ENCODE measurements around the gene UBE2H. TPM values are rescaled to one million over a fixed set of nuclear protein-coding genes. Genes with fewer than 3 reads are reported as not detected.
"Not testable (repeated sequence)": the region's sequence is repeated elsewhere in the genome, so short reads cannot be mapped to it uniquely, and the experiment has no call there.

The UBE2H gene
- total and polyA plus RNA-seq, 8 donors: 58.7 to 121 (median 82.8) TPM

DNA sequence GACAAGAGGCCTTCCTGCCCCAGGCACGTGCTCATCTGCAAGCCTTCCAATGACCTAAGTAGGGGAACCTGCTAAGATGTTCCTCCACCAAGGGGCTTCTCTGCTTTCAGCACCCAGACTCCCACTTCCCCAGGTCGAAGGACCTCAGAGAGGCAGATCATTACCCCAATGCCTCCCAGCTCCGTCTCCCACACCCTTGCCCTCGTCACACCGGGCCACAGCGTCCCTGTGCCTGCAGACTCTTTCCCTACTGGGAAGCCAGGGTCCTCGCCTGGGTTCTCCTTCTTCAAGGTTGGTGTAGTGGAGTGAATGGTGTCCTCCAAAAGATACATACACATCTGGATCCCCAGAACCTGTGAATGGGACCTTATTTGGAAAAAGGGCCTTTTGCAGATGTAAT is 151.9 kb downstream of the UBE2H start:
- Histone ChIP-seq H3K9me3 (no peaks in the 10 kb centered on the region), H3K27me3 (peaks cover 0 to 7% of the 10 kb centered on the region in 2 donors), H3K27ac (no peak overlapping the region), H3K36me3 (no peaks in the 10 kb centered on the region), H3K4me1 (no peaks in the 10 kb centered on the region), H3K4me3 (no peak overlapping the region)
- ATAC-seq (no peak), DNase-seq (no peak)
- intact Hi-C loops (cut with DNase I): no loop called here
- TF ChIP-seq, protein P1, sequence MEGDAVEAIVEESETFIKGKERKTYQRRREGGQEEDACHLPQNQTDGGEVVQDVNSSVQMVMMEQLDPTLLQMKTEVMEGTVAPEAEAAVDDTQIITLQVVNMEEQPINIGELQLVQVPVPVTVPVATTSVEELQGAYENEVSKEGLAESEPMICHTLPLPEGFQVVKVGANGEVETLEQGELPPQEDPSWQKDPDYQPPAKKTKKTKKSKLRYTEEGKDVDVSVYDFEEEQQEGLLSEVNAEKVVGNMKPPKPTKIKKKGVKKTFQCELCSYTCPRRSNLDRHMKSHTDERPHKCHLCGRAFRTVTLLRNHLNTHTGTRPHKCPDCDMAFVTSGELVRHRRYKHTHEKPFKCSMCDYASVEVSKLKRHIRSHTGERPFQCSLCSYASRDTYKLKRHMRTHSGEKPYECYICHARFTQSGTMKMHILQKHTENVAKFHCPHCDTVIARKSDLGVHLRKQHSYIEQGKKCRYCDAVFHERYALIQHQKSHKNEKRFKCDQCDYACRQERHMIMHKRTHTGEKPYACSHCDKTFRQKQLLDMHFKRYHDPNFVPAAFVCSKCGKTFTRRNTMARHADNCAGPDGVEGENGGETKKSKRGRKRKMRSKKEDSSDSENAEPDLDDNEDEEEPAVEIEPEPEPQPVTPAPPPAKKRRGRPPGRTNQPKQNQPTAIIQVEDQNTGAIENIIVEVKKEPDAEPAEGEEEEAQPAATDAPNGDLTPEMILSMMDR (IDR thresholded peaks at IDR 0.05): no peak

DNA sequence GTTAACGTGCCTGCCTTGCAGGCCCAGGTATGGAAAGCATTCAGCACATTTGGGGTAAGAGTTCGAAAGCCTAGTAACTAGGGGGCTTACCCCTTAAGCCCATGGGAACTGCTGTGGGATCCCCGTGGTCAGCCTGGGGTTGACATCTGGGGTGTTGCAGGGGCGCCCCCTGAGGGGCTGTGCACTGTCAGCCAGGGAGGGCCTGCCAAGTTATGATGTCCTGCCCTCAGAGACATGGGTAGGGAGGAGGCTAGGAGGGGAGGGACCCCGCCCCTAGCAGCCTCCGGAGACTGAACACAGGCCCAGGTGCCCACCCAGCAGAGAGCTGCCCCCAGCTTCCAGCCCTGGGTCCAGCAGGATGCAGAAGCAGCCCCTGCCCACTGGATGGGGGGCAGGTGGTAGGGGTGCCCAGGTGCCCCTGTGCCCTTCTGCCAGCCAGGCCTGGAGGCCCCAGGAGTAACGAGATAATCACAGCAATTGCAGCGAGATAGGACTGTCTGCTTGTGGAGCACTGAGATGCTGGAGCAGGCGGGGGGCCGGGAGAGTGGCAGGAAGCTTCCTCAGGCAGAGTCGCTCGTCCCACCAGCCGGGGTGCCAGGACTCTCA is 153.3 kb downstream of the UBE2H start:
- intact Hi-C loops (cut with DNase I): no loop called here
- H3K27me3 ChIP-seq: peaks cover 0 to 7% of the 10 kb centered on the region in 2 donors
- H3K36me3 ChIP-seq: no peaks in the 10 kb centered on the region
- no peak overlapping the region for H3K27ac ChIP-seq
- H3K4me3 ChIP-seq: no peak overlapping the region
- no peaks in the 10 kb centered on the region for H3K4me1 ChIP-seq
- ATAC-seq (no peak), DNase-seq (no peak)
- TF ChIP-seq, protein P1 (IDR thresholded peaks at IDR 0.05): no peak
- no peaks in the 10 kb centered on the region for H3K9me3 ChIP-seq

DNA sequence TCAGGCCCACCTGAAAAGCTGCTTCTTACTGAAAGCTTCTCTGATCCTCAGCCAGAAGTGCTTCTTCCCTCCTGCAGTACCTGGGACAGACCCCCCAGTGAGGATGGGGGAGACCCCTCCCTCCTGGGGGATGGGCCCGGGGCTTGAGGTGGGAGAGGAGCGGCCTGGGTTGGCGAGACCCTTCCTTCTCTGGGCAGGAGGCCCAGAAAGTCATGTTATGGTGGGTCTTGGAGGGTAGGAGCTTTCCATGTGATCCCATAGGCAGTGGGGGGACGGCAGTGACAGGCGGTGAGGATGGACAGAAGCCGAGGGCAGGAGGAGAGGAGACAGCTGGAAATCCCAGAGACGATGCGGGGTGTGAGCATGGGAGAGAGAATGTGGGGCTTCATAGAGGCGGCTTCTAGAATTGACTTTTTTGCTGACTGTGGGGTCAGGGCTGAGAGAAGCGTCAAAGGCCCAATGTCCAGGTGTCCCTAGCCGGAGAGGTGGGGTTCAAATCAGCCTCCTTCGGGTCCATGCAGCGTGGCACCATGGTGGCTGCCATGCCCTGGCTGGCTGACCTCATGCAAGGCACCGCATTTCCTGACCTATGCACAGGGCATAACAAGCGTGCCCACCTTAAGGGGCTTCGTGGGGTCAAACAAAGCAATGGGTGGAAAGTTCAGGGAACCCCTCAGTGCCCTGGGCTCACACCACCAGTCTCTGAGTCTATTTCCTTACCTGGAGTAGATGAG is 154.0 kb downstream of the UBE2H start:
- no peaks in the 10 kb centered on the region for H3K36me3 ChIP-seq
- DNase-seq: no peak
- TF ChIP-seq, protein P1 (IDR thresholded peaks at IDR 0.05): no peak
- no peaks in the 10 kb centered on the region for H3K4me1 ChIP-seq
- no peak for ATAC-seq
- H3K27ac ChIP-seq: no peak overlapping the region
- H3K4me3 ChIP-seq: no peak overlapping the region
- no peaks in the 10 kb centered on the region for H3K9me3 ChIP-seq
- peaks cover 0 to 8% of the 10 kb centered on the region in 2 donors for H3K27me3 ChIP-seq
- intact Hi-C loops (cut with DNase I): no loop called here

DNA sequence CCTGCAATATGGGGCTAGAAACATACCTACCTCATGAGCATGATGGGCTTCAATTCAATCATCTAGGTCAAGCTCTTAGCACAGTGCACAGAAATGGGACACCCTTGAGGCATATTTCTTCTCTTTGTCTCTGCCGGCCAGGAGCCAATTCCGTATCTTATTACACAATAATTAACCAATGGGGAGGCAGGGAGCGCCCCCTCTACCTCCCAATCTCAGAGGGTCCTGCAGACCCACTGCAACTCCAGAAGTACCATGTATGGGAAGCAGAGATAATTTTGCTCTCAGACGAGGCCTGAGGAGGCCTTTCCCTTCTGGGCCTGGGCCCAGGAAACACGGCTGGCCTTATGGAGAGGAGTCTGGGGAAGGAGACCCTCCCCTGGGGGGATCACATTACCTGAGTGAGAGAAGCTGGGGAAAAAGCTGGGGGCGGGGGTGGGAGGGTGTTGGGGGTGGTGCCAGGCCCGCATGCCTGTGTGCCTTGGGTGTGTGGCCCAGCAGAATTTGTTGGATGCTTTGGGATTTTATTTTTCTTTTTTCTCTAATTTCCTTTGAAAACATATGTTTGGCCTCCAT is 155.5 kb downstream of the UBE2H start:
- peaks cover 0 to 11% of the 10 kb centered on the region in 2 donors for H3K27me3 ChIP-seq
- H3K36me3 ChIP-seq: no peaks in the 10 kb centered on the region
- no peak overlapping the region for H3K27ac ChIP-seq
- DNase-seq (no peak), ATAC-seq (no peak)
- H3K4me3 ChIP-seq: no peak overlapping the region
- H3K4me1 ChIP-seq: no peaks in the 10 kb centered on the region
- TF ChIP-seq, protein P1 (IDR thresholded peaks at IDR 0.05): no peak
- H3K9me3 ChIP-seq: no peaks in the 10 kb centered on the region
- intact Hi-C loops (cut with DNase I): no loop called here

DNA sequence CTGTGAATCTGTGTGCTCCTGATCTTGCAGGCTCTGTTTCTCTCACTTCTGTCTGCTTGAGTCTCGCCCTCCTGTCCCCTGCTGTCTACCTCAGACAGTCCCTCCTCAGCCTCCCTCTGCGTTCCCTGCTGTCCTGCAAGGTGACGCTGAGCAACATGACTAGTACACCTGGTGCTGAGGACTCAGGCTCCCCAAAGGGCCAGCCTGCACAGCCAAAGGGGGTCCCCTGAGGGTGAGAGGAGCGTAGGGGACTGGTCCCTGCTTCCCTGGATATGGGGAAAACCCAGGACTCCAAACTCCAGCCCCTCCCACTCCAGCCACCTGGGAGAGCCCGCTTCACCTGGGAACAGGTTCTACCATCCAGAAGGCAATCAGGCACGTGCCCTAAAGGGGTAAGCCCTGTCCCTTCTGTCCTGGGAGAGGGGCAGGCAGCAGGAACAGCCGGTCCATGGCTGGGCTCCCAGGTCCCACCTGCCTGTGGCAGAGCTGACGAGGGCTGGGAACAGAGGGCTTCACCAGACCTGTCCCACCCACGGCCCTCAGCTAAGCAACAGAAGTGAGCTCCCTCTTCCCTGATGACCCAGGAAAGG is 156.5 kb downstream of the UBE2H start:
- Histone ChIP-seq H3K27me3 (peaks cover 0 to 21% of the 10 kb centered on the region in 2 donors), H3K9me3 (no peaks in the 10 kb centered on the region), H3K27ac (no peak overlapping the region), H3K4me3 (no peak overlapping the region), H3K4me1 (no peaks in the 10 kb centered on the region), H3K36me3 (no peaks in the 10 kb centered on the region)
- DNase-seq (no peak), ATAC-seq (no peak)
- TF ChIP-seq, protein P1 (IDR thresholded peaks at IDR 0.05): no peak
- intact Hi-C loops (cut with DNase I): no loop called here

DNA sequence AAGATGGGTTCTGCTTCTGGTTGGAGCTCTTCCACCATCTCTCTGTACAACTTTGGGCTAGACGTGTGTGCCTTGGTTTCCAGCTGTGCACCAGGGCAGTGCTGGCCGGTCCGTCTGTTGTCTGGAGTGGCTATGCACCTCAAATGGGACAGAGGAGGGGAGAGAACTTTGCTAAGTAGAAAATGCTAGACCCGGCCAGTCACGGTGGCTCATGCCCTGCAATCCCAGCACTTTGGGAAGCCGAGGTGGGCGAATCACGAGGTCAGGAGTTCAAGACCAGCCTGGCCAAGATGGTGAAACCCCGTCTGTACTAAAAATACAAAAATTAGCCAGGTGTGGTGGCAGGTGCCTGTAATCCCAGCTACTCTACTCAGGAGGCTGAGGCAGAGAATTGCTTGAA is 158.3 kb downstream of the UBE2H start:
- DNase-seq; intact Hi-C loops (cut with DNase I); H3K9me3 ChIP-seq; ATAC-seq; H3K27ac ChIP-seq; H3K4me3 ChIP-seq; H3K36me3 ChIP-seq; H3K4me1 ChIP-seq: not testable (repeated sequence)
- H3K27me3 ChIP-seq: peaks cover 0 to 36% of the 10 kb centered on the region in 2 donors

Data from left lung (tissue), 10 donors.